ENCODE data around the gene CLDN22. TPM values are rescaled to one million over a fixed set of nuclear protein-coding genes. Genes with fewer than 3 reads are reported as not detected.

Gene CLDN22
- polyA plus RNA-seq, 2 of the 4 experiments (the other 2 are of a cell fraction): not detected

DNA sequence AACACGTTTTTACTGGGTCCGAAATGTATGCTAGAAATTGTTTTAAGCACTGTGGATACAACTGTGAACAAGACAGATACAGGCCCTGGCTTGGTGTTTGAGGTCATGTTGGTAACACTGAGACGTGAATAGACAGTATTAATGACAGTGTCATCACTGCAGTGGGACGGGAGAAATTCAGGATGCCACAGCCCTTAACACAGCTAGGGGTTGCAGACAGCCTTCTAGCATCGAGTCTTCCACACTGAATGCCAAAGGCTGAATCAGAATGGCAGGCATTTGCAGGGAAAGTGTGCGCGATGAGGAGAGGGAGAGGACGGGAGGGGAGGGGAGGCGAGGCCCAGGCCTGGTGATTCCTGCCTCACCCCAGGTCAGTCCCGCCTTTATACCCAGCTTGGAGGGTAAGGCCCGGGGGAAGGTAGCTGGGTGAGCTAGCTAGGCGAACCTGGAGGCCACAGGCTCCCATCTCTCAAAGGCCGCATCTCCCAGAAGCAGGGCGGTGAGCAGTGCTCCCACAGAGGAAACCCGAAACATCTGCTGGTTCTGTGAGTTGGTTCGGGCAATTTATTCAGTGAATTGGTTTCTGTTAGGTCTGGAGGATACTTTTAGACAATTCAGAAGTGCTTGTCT is 46.2 kb upstream of the CLDN22 start:
- POLR2A ChIA-PET: no interaction called here
- no peak for FAIRE-seq
- CTCF ChIA-PET: interaction anchor here (0.7 to 1.6 kb wide), 2 partner anchors 428 to 547 kb away, joined by 3 read pairs; no protein-coding TSS in a partner anchor
- H3K27ac ChIP-seq: no peak overlapping the region
- no peaks in the 10 kb centered on the region for H3K9me3 ChIP-seq
- DNase-seq (ENCODE audit: low read depth in 1 of 2, low spot score in 1 of 2): no peak
- TF ChIP-seq NPAS2 (CRISPR knock-in tag; IDR thresholded peaks at IDR 0.05; ENCODE audit: borderline replicate concordance) (no peak), ESRRA (IDR thresholded peaks at IDR 0.05; ENCODE audit: borderline replicate concordance, low read length) (no peak), JUNB (IDR thresholded peaks at IDR 0.05) (no peak), ZC3H11A (IDR thresholded peaks at IDR 0.05) (no peak), TP53 (CRISPR knock-in tag; IDR thresholded peaks at IDR 0.05) (no peak), MAZ (IDR thresholded peaks at IDR 0.05; ENCODE audit: borderline replicate concordance, low read depth, low read length) (no peak), EHF (CRISPR knock-in tag; IDR thresholded peaks at IDR 0.05) (no peak), ZSCAN20 (CRISPR knock-in tag; IDR thresholded peaks at IDR 0.05) (no peak), RCOR1 (IDR thresholded peaks at IDR 0.05; ENCODE audit: low read depth, low read length) (no peak), MAFK (IDR thresholded peaks at IDR 0.05; ENCODE audit: partially characterized antibody) (no peak), JUN (IDR thresholded peaks at IDR 0.05) (no peak), FOXS1 (CRISPR knock-in tag; IDR thresholded peaks at IDR 0.05) (no peak), TFCP2L1 (CRISPR knock-in tag; IDR thresholded peaks at IDR 0.05) (no peak), HOXA7 (CRISPR knock-in tag; IDR thresholded peaks at IDR 0.05) (no peak)
- TF ChIP-seq, protein P1, sequence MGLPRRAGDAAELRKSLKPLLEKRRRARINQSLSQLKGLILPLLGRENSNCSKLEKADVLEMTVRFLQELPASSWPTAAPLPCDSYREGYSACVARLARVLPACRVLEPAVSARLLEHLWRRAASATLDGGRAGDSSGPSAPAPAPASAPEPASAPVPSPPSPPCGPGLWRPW (IDR thresholded peaks at IDR 0.05): no peak
- TF ChIP-seq, protein P2, sequence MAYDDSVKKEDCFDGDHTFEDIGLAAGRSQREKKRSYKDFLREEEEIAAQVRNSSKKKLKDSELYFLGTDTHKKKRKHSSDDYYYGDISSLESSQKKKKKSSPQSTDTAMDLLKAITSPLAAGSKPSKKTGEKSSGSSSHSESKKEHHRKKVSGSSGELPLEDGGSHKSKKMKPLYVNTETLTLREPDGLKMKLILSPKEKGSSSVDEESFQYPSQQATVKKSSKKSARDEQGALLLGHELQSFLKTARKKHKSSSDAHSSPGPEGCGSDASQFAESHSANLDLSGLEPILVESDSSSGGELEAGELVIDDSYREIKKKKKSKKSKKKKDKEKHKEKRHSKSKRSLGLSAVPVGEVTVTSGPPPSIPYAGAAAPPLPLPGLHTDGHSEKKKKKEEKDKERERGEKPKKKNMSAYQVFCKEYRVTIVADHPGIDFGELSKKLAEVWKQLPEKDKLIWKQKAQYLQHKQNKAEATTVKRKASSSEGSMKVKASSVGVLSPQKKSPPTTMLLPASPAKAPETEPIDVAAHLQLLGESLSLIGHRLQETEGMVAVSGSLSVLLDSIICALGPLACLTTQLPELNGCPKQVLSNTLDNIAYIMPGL (CRISPR knock-in tag; IDR thresholded peaks at IDR 0.05; ENCODE audit: borderline replicate concordance): no peak
- TF ChIP-seq, protein P3, sequence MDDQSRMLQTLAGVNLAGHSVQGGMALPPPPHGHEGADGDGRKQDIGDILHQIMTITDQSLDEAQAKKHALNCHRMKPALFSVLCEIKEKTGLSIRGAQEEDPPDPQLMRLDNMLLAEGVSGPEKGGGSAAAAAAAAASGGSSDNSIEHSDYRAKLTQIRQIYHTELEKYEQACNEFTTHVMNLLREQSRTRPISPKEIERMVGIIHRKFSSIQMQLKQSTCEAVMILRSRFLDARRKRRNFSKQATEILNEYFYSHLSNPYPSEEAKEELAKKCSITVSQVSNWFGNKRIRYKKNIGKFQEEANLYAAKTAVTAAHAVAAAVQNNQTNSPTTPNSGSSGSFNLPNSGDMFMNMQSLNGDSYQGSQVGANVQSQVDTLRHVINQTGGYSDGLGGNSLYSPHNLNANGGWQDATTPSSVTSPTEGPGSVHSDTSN (IDR thresholded peaks at IDR 0.05): no peak
- TF ChIP-seq, protein P4, sequence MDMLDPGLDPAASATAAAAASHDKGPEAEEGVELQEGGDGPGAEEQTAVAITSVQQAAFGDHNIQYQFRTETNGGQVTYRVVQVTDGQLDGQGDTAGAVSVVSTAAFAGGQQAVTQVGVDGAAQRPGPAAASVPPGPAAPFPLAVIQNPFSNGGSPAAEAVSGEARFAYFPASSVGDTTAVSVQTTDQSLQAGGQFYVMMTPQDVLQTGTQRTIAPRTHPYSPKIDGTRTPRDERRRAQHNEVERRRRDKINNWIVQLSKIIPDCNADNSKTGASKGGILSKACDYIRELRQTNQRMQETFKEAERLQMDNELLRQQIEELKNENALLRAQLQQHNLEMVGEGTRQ (IDR thresholded peaks at IDR 0.05): no peak
- no peak overlapping the region for H3K4me2 ChIP-seq
- WGBS (ENCODE audit: missing lambda C conversion rate): 78% methylated on average over 11 of the region's 16 CpGs
- ATAC-seq: no peak
- H3K4me1 ChIP-seq: no peaks in the 10 kb centered on the region
- H3K4me3 ChIP-seq: no peak overlapping the region

DNA sequence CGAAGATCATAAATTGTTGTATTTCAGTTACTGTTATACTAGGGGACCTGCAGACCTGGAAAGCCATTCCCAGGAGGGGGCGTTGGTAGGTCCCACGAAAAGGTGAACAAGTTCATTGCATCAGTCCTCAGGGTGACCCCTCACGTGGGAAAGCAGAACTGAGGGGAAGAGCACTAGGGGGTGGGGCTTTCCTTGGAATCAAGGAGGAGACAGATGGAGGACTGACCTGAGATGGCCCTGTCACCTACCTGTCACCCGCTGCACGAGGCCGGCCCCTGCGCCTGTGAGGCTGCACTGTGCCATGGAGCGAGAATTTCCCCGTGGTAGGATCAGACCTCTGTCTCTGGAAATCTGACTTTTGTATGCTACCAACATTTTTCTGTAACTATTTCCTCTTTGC is 43.9 kb upstream of the CLDN22 start:
- ChIA-PET CTCF (no interaction called here), POLR2A (no interaction called here)
- ATAC-seq (no peak), FAIRE-seq (no peak), DNase-seq (ENCODE audit: low read depth in 1 of 2, low spot score in 1 of 2) (no peak)
- H3K4me1 ChIP-seq: no peaks in the 10 kb centered on the region
- H3K27ac ChIP-seq: no peak overlapping the region
- H3K9me3 ChIP-seq: no peaks in the 10 kb centered on the region
- no peak overlapping the region for H3K4me3 ChIP-seq
- 71% methylated on average over 10 of the region's 10 CpGs for WGBS (ENCODE audit: missing lambda C conversion rate)
- TF ChIP-seq CBX2 (IDR thresholded peaks at IDR 0.05; ENCODE audit: borderline replicate concordance, low read depth) (no peak), MYC (IDR thresholded peaks at IDR 0.05; ENCODE audit: borderline replicate concordance, low read length) (no peak), ZFP36 (IDR thresholded peaks at IDR 0.05; ENCODE audit: borderline replicate concordance, partially characterized antibody) (no peak), JUN (IDR thresholded peaks at IDR 0.05) (no peak), HDAC2 (IDR thresholded peaks at IDR 0.05) (no peak), EHMT2 (IDR thresholded peaks at IDR 0.05; ENCODE audit: low read depth) (no peak), POLR2AphosphoS2 (conservative IDR thresholded peaks at IDR 0.05; ENCODE audit: low read length) (no peak)
- TF ChIP-seq, protein P5, sequence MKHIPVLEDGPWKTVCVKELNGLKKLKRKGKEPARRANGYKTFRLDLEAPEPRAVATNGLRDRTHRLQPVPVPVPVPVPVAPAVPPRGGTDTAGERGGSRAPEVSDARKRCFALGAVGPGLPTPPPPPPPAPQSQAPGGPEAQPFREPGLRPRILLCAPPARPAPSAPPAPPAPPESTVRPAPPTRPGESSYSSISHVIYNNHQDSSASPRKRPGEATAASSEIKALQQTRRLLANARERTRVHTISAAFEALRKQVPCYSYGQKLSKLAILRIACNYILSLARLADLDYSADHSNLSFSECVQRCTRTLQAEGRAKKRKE (CRISPR knock-in tag; IDR thresholded peaks at IDR 0.05; ENCODE audit: low read depth): no peak
- TF ChIP-seq, protein P1 (IDR thresholded peaks at IDR 0.05): no peak
- TF ChIP-seq, protein P6, sequence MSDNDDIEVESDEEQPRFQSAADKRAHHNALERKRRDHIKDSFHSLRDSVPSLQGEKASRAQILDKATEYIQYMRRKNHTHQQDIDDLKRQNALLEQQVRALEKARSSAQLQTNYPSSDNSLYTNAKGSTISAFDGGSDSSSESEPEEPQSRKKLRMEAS (IDR thresholded peaks at IDR 0.05): no peak
- no peak overlapping the region for H3K4me2 ChIP-seq
